Bronchial epithelial cell (primary cell): Measurements from ENCODE around the gene ACKR4. TPM values are rescaled to one million over a fixed set of nuclear protein-coding genes. Genes with fewer than 3 reads are reported as not detected.
A peak's percentile ranks its signal among the peaks of the same experiment; 100 is the strongest.

Source experiments
- DNase-seq: peaks from one replicate; pipeline ENCODE4 v3.0.0-alpha.2; 2010; ENCODE audit warnings: low read depth
- FAIRE-seq: peaks from 2 replicates; lab custom pipeline; 2011; peaks lifted over from hg19 to GRCh38; lab: Jason Lieb, UNC
- H3K27me3 ChIP-seq: 2 replicates; pipeline ENCODE4 v1.5.1; 2011; ENCODE audit warnings: low read length; ENCODE audit not compliant: control insufficient read depth, insufficient read depth
- H3K36me3 ChIP-seq: 2 replicates; pipeline ENCODE4 v1.5.1; 2011; ENCODE audit warnings: low read length; ENCODE audit not compliant: control insufficient read depth, insufficient read depth
- H3K4me3 ChIP-seq: 2 replicates; pipeline ENCODE4 v1.5.1; 2011; ENCODE audit warnings: mild to moderate bottlenecking, low read depth, low read length, control low read depth
- total RNA-seq: library from RNA; depleted of rRNA; stranded (reverse); fragments of >200 nt; gene quantifications from 2 replicates; pipeline ENCODE4 v1.2.1, GENCODE V29; 2014
- TF ChIP-seq, protein P1 (sequence below): IDR thresholded peaks from 2 replicates; pipeline ENCODE4 v1.5.1; 2011; ENCODE audit warnings: mild to moderate bottlenecking, moderate library complexity, low read length, control low read depth, inconsistent platforms; ENCODE audit not compliant: insufficient read depth, severe bottlenecking

The ACKR4 gene
- total RNA-seq, 1 donor from 2014 or later: under 0.01 TPM

DNA sequence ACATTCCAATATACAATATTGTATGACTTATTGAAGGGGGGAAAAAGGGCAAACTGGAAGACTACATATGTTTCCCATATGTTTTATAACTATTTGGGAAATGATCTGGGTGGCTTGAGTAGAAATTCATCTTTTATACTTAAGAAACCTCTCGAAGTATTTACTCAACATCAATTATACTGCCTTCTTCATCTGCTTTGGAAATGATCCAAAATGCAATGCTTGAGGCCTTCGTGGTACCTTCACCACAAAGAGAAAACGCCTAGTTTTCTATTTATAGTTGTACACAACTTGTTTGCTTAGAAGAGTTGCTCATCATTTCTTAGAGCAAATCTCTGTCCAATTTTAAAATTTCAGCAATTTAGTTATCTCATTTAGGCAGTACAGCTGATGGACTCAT, 18.8 kb downstream of the ACKR4 start:
- TF ChIP-seq, protein P1, sequence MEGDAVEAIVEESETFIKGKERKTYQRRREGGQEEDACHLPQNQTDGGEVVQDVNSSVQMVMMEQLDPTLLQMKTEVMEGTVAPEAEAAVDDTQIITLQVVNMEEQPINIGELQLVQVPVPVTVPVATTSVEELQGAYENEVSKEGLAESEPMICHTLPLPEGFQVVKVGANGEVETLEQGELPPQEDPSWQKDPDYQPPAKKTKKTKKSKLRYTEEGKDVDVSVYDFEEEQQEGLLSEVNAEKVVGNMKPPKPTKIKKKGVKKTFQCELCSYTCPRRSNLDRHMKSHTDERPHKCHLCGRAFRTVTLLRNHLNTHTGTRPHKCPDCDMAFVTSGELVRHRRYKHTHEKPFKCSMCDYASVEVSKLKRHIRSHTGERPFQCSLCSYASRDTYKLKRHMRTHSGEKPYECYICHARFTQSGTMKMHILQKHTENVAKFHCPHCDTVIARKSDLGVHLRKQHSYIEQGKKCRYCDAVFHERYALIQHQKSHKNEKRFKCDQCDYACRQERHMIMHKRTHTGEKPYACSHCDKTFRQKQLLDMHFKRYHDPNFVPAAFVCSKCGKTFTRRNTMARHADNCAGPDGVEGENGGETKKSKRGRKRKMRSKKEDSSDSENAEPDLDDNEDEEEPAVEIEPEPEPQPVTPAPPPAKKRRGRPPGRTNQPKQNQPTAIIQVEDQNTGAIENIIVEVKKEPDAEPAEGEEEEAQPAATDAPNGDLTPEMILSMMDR: no peak
- Histone ChIP-seq H3K27me3 (no peaks in the 10 kb centered on the region), H3K36me3 (no peaks in the 10 kb centered on the region), H3K4me3 (no peak overlapping the region)
- no peak for FAIRE-seq
- DNase-seq: no peak

GRCh38 chr3:132616780-132617179, 19.7 kb downstream of the ACKR4 start:
- H3K36me3 ChIP-seq: no peaks in the 10 kb centered on the region
- TF ChIP-seq, protein P1: no peak
- no peak overlapping the region for H3K4me3 ChIP-seq
- FAIRE-seq: no peak
- no peaks in the 10 kb centered on the region for H3K27me3 ChIP-seq
- DNase-seq: no peak

- Histone ChIP-seq H3K27me3 (no peaks in the 10 kb centered on the region), H3K4me3 (no peak overlapping the region), H3K36me3 (no peaks in the 10 kb centered on the region)
- TF ChIP-seq, protein P1: no peak
- FAIRE-seq (no peak), DNase-seq (no peak)
These were observed 25.1 kb downstream of the ACKR4 start for GRCh38 chr3:132622148-132622547.

DNA sequence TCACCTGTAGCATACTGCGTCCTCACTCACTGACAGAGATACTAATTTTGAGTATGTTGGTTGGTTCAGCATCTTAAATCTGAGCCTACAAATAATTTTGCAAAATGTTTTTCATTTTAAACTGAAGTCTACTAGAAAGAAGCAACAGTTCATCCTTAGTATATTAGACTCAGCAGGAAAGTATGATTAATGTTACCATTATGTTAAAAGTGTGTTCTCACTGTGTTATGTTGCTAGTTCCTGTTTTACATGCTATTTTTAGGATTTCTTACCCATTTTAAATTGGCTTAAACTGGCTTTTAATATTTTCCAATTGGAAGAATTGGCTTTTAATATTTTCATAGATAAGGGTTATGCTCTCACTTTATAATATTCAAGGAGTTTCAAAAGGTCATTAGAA, 25.7 kb downstream of the ACKR4 start:
- no peaks in the 10 kb centered on the region for H3K27me3 ChIP-seq
- FAIRE-seq: no peak
- TF ChIP-seq, protein P1: no peak

DNA sequence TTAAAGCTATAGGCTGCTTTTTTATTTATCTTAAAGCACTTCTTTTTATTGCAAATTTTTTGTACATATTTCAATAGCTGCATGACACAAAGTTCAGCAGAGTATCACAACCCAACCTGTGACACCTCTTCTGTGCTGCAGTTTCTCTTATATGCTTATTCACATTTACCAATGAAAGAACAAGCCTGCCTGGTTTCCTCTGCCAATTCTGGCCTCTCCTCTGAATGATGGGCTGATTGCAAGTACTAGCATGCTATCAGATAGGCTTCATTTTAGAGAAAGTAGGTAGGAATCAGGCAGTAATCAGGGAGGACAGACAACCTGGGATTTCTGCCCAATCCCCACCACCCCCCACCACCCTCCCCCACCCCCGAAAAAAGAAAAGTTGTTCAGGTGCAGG, 26.6 kb downstream of the ACKR4 start:
- H3K27me3 ChIP-seq: no peaks in the 10 kb centered on the region
- peaks cover 1% of the 10 kb centered on the region for H3K36me3 ChIP-seq
- no peak overlapping the region for H3K4me3 ChIP-seq
- no peak for FAIRE-seq
- TF ChIP-seq, protein P1: no peak
- peak; percentile 67 for DNase-seq

More for the DNA sequence above, 25.7 kb downstream of the ACKR4 start:
- Histone ChIP-seq H3K36me3 (peaks cover 1% of the 10 kb centered on the region), H3K4me3 (no peak overlapping the region)
- no peak for DNase-seq

- TF ChIP-seq, protein P1: no peak
- Histone ChIP-seq H3K36me3 (peaks cover 1% of the 10 kb centered on the region), H3K27me3 (no peaks in the 10 kb centered on the region), H3K4me3 (no peak overlapping the region)
- FAIRE-seq: no peak
- DNase-seq: no peak
These were observed 27.7 kb downstream of the ACKR4 start for GRCh38 chr3:132624790-132625189.
